ENCODE results near the gene TMEM11. TPM values are rescaled to one million over a fixed set of nuclear protein-coding genes. Genes with fewer than 3 reads are reported as not detected.

The TMEM11 gene
- total and polyA plus RNA-seq, 2 of the 8 experiments (the other 6 are each of a cell fraction or from before 2014, with no cell fraction given) = 33.3 to 90.4 TPM

DNA sequence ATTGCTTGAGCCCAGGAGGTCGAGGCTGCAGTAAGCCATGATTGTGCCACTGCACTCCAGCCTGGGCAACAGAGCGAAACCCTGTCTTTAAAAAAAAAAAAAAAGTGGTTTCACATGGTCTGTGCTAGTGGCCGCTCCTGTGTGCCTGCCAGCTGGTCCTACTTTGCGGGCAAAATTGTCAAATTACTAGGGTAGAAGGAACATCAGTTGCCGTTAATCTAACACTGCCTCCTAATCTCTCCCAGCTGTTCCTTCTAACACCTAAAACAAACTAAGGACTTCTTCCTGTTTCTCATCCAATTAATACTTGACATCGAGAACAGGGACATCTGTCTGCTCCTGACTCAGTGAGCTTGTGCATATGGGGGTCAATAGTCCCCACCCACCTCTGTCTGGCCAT lies 23.9 kb downstream of the TMEM11 start:
- no peak overlapping the region for H2BK12ac ChIP-seq (ENCODE audit: low read depth, low read length)
- no peak overlapping the region for H3K23ac ChIP-seq (ENCODE audit: insufficient read length)
- no peak overlapping the region for H4K8ac ChIP-seq (ENCODE audit: extremely low read depth, insufficient read depth, low read length)
- H2BK5ac ChIP-seq (ENCODE audit: low read depth, low read length) = no peak overlapping the region
- H2BK120ac ChIP-seq (replicated peaks; ENCODE audit: low read depth, low read length) = no peak overlapping the region
- H4K91ac ChIP-seq (replicated peaks; ENCODE audit: insufficient read length, low read length) = no peak overlapping the region
- TF ChIP-seq TEAD4 (IDR thresholded peaks at IDR 0.05; ENCODE audit: low read depth, low read length) (no peak), SP2 (IDR thresholded peaks at IDR 0.05; ENCODE audit: low read length) (no peak), CREB1 (IDR thresholded peaks at IDR 0.05) (no peak), BRCA1 (IDR thresholded peaks at IDR 0.05; ENCODE audit: low read depth, low read length) (no peak), SIRT6 (IDR thresholded peaks at IDR 0.05; ENCODE audit: low read length) (no peak), TAF7 (optimal IDR thresholded peaks at IDR 0.05; ENCODE audit: borderline replicate concordance, low read depth, low read length) (no peak), BACH1 (IDR thresholded peaks at IDR 0.05; ENCODE audit: low read length) (no peak), SRF (IDR thresholded peaks at IDR 0.05; ENCODE audit: low read depth, low read length) (no peak), JUN (IDR thresholded peaks at IDR 0.05; ENCODE audit: low read depth, low read length) (no peak), NRF1 (IDR thresholded peaks at IDR 0.05; ENCODE audit: low read depth, low read length) (no peak), TCF12 (IDR thresholded peaks at IDR 0.05; ENCODE audit: low read depth, low read length) (no peak), EP300 (IDR thresholded peaks at IDR 0.05; ENCODE audit: borderline replicate concordance in 1 of 2, low read depth in 2 of 2, low read length in 2 of 2) (no peak), CHD1 (IDR thresholded peaks at IDR 0.05; ENCODE audit: low read depth, low read length) (no peak)
- CTCF ChIA-PET (ENCODE audit: partially characterized antibody) = interaction anchor here (0.7 to 2.1 kb wide), 5 partner anchors 9 to 147 kb away, joined by 3 to 6 read pairs (median 4); no protein-coding TSS in a partner anchor
- H3K4me1 ChIP-seq (replicated peaks in 1 of 4; ENCODE audit: control insufficient read depth in 3 of 4, insufficient read depth in 4 of 4, low read length in 3 of 4) = peaks cover 0 to 3% (median 0%) of the 10 kb centered on the region in 4 experiments; a peak in 1 of 7 replicates
- H3K14ac ChIP-seq (ENCODE audit: insufficient read length) = no peak overlapping the region
- H3K18ac ChIP-seq (ENCODE audit: extremely low read depth, low read length) = no peak overlapping the region
- H3K4me2 ChIP-seq (ENCODE audit: insufficient read depth in 1 of 2, low read depth in 2 of 2, low read length in 2 of 2) = no peak overlapping the region
- H4K5ac ChIP-seq (ENCODE audit: insufficient read length, low read depth, low read length) = no peak overlapping the region
- H3K27me3 ChIP-seq (replicated peaks in 1 of 4; ENCODE audit: control insufficient read depth in 3 of 4, extremely low read depth in 1 of 4, insufficient read depth in 3 of 4, low read length in 3 of 4) = no peaks in the 10 kb centered on the region
- DNase-seq (ENCODE audit: low read depth in 1 of 2, low spot score in 2 of 2) = no peak
- H3K36me3 ChIP-seq (ENCODE audit: control insufficient read depth in 2 of 4, insufficient read depth in 4 of 4, low read length in 3 of 4) = peaks cover 0 to 3% (median 1%) of the 10 kb centered on the region in 4 experiments; a peak in 2 of 8 replicates
- no peak overlapping the region for H3K9ac ChIP-seq (replicated peaks in 1 of 4; ENCODE audit: extremely low read depth in 1 of 4, low read depth in 3 of 4, low read length in 3 of 4)
- H3K4ac ChIP-seq (replicated peaks; ENCODE audit: insufficient read length, low read depth, low read length) = no peak overlapping the region
- WGBS, 2 experiments (ENCODE audit: extremely low coverage in 1 of 2, insufficient coverage in 1 of 2, insufficient read length in 1 of 2, insufficient replicate concordance in 2 of 2, low coverage in 1 of 2, low lambda C conversion rate in 2 of 2, missing lambda C conversion rate in 1 of 2) = 100% methylated on average over 5 of the region's 6 CpGs; no CpG with 5 or more reads in 1 of the 2 experiments
- no peak overlapping the region for H3K27ac ChIP-seq (ENCODE audit: low read depth, low read length)
- FAIRE-seq = no peak
- no peak overlapping the region for H3K4me3 ChIP-seq (ENCODE audit: extremely low read depth in 1 of 4, insufficient read depth in 2 of 4, low read depth in 3 of 4, low read length in 4 of 4)
- H2BK20ac ChIP-seq (ENCODE audit: low read length) = no peak overlapping the region
- no peaks in the 10 kb centered on the region for H4K20me1 ChIP-seq (replicated peaks in 1 of 2; ENCODE audit: control insufficient read depth in 1 of 2, insufficient read depth in 2 of 2, low read length in 2 of 2)
- no peaks in the 10 kb centered on the region for H3K79me1 ChIP-seq (ENCODE audit: low read depth, low read length)
- no peak overlapping the region for H2AK5ac ChIP-seq (ENCODE audit: low read depth, low read length)
- POLR2A ChIA-PET (ENCODE audit: partially characterized antibody) = interaction anchor here (0.6 to 1.1 kb wide), 6 partner anchors 9 to 138 kb away, joined by 3 to 4 read pairs (median 3); no protein-coding TSS in a partner anchor
- no peaks in the 10 kb centered on the region for H3K23me2 ChIP-seq (ENCODE audit: low read depth, low read length)
- no peak overlapping the region for H2AFZ ChIP-seq (ENCODE audit: low read length)
- no peak overlapping the region for H2BK15ac ChIP-seq (ENCODE audit: low read length)
- no peaks in the 10 kb centered on the region for H3K79me2 ChIP-seq (ENCODE audit: control insufficient read depth in 1 of 2, insufficient read depth in 2 of 2, low read length in 2 of 2)
- H3K9me3 ChIP-seq (ENCODE audit: insufficient read depth in 2 of 2, low read depth in 1 of 2, low read length in 1 of 2) = no peaks in the 10 kb centered on the region
- H3K56ac ChIP-seq (replicated peaks; ENCODE audit: insufficient read length, low read depth, low read length) = no peak overlapping the region

All from H1 (cell line).